Activated CD8-positive, alpha-beta T cell treated with anti-CD3 and anti-CD28 coated beads for 36 hours (primary cell): Measurements from ENCODE around the gene AJAP1. TPM values are rescaled to one million over a fixed set of nuclear protein-coding genes. Genes with fewer than 3 reads are reported as not detected.
A peak's percentile ranks its signal among the peaks of the same experiment; 100 is the strongest.

ENCODE experiments used
- ATAC-seq: fragments of 200-7000 bp; cut with Tn5 transposase; one replicate; pipeline ENCODE4 v1.10.0; 2021; ENCODE audit warnings: mild to moderate bottlenecking, moderate library complexity
- CTCF ChIA-PET: fragments of 350-600 bp; sonication (Branson Sonifier 250); formaldehyde crosslinking; loops from one replicate; lab custom pipeline; 2021; ENCODE audit warnings: antibody characterized with exemption; lab: Charles Lee
- POLR2A ChIA-PET: fragments of 350-600 bp; sonication (Branson Sonifier 250); formaldehyde crosslinking; loops from one replicate; lab custom pipeline; 2021; ENCODE audit warnings: antibody characterized with exemption; lab: Charles Lee
- DNase-seq: peaks from one replicate; pipeline ENCODE4 v3.0.0-alpha.2; 2020
- H3K27ac Mint-ChIP-seq: one replicate; pipeline ENCODE4 v1.8.0; 2021; ENCODE audit warnings: mild to moderate bottlenecking, mixed read lengths
- H3K27me3 Mint-ChIP-seq: one replicate; pipeline ENCODE4 v1.8.0; 2021; ENCODE audit warnings: mixed read lengths
- H3K36me3 Mint-ChIP-seq: one replicate; pipeline ENCODE4 v1.8.0; 2021; ENCODE audit warnings: low read depth, mixed read lengths
- H3K4me1 Mint-ChIP-seq: one replicate; pipeline ENCODE4 v1.8.0; 2021; ENCODE audit warnings: low read depth, mixed read lengths
- H3K4me3 Mint-ChIP-seq: one replicate; pipeline ENCODE4 v1.8.0; 2021; ENCODE audit warnings: mild to moderate bottlenecking, moderate library complexity, mixed read lengths
- H3K9me3 Mint-ChIP-seq: one replicate; pipeline ENCODE4 v1.8.0; 2021; ENCODE audit warnings: mixed read lengths
- intact Hi-C: fragments of 100-400 bp; cut with micrococcal nuclease; formaldehyde crosslinking; loops from one replicate; pipeline ENCODE4 v1.10.0; 2022
- total RNA-seq, 2 experiments: library from RNA; stranded (reverse); gene quantifications; one replicate each; pipeline ENCODE4 v1.2.3, GENCODE V29; 2021
- TF ChIP-seq, protein P1 (sequence below): fragments of 200-600 bp; IDR thresholded peaks from one replicate; pipeline ENCODE4 v1.8.0; 2022; ENCODE audit warnings: antibody characterized with exemption, mild to moderate bottlenecking

AJAP1 gene
- total RNA-seq, 2 experiments from 2014 or later, result 0.65 to 0.78 TPM

DNA sequence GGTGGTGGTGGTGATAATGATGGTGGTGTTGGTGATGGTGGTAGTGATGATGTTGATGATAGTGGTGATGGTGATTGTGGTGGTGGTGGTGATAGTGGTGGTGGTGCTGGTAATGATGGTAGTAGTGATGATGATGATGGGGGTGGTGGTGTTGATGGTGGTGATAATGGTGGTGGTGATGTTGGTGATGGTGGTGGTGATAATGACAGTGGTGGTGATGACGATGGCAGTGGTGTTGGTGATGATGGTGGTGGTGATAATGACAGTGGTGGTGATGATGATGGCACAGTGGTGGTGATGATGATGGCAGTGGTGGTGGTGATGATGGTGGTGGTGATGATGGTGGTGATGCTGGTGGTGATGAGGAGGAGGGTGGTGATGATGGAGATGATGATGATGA is 7.0 kb upstream of the AJAP1 start:
- DNase-seq (no peak), ATAC-seq (no peak)
- H3K36me3 Mint-ChIP-seq, result no peaks in the 10 kb centered on the region
- no peaks in the 10 kb centered on the region for H3K4me1 Mint-ChIP-seq
- H3K4me3 Mint-ChIP-seq, result no peak overlapping the region
- TF ChIP-seq, protein P1, sequence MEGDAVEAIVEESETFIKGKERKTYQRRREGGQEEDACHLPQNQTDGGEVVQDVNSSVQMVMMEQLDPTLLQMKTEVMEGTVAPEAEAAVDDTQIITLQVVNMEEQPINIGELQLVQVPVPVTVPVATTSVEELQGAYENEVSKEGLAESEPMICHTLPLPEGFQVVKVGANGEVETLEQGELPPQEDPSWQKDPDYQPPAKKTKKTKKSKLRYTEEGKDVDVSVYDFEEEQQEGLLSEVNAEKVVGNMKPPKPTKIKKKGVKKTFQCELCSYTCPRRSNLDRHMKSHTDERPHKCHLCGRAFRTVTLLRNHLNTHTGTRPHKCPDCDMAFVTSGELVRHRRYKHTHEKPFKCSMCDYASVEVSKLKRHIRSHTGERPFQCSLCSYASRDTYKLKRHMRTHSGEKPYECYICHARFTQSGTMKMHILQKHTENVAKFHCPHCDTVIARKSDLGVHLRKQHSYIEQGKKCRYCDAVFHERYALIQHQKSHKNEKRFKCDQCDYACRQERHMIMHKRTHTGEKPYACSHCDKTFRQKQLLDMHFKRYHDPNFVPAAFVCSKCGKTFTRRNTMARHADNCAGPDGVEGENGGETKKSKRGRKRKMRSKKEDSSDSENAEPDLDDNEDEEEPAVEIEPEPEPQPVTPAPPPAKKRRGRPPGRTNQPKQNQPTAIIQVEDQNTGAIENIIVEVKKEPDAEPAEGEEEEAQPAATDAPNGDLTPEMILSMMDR, result no peak
- H3K27me3 Mint-ChIP-seq, result peaks cover 5% of the 10 kb centered on the region
- CTCF ChIA-PET, result no interaction called here
- intact Hi-C loops, result no loop called here
- H3K27ac Mint-ChIP-seq, result no peak overlapping the region
- POLR2A ChIA-PET, result no interaction called here
- no peaks in the 10 kb centered on the region for H3K9me3 Mint-ChIP-seq

GRCh38 chr1:4648657-4649056 is 5.8 kb upstream of the AJAP1 start:
- H3K27ac Mint-ChIP-seq, result no peak overlapping the region
- ChIA-PET CTCF (no interaction called here), POLR2A (no interaction called here)
- H3K36me3 Mint-ChIP-seq, result no peaks in the 10 kb centered on the region
- no peak for ATAC-seq
- intact Hi-C loops, result no loop called here
- no peaks in the 10 kb centered on the region for H3K9me3 Mint-ChIP-seq
- TF ChIP-seq, protein P1, result no peak
- H3K4me1 Mint-ChIP-seq, result peaks cover 2% of the 10 kb centered on the region
- H3K4me3 Mint-ChIP-seq, result no peak overlapping the region
- DNase-seq, result no peak
- H3K27me3 Mint-ChIP-seq, result peaks cover 11% of the 10 kb centered on the region

GRCh38 chr1:4650481-4650880 is 3.9 kb upstream of the AJAP1 start:
- Mint-ChIP-seq H3K27me3 (peaks cover 12% of the 10 kb centered on the region), H3K4me3 (no peak overlapping the region), H3K27ac (no peak overlapping the region), H3K9me3 (no peaks in the 10 kb centered on the region), H3K36me3 (no peaks in the 10 kb centered on the region), H3K4me1 (peaks cover 2% of the 10 kb centered on the region)
- POLR2A ChIA-PET, result no interaction called here
- CTCF ChIA-PET, result interaction anchor here (1.0 kb wide), 1 partner anchor 49 kb away, joined by 3 read pairs; no protein-coding TSS in a partner anchor
- ATAC-seq, result no peak
- no peak for DNase-seq
- TF ChIP-seq, protein P1, result no peak
- intact Hi-C loops, result no loop called here

- CTCF ChIA-PET, result interaction anchor here (1.0 to 1.1 kb wide), 2 partner anchors 28 to 49 kb away, joined by 3 read pairs; no protein-coding TSS in a partner anchor
- Mint-ChIP-seq H3K4me3 (no peak overlapping the region), H3K9me3 (no peaks in the 10 kb centered on the region), H3K27ac (no peak overlapping the region), H3K36me3 (no peaks in the 10 kb centered on the region), H3K4me1 (peaks cover 2% of the 10 kb centered on the region), H3K27me3 (peaks cover 12% of the 10 kb centered on the region)
- ATAC-seq (no peak), DNase-seq (no peak)
- intact Hi-C loops, result no loop called here
- POLR2A ChIA-PET, result no interaction called here
- TF ChIP-seq, protein P1, result no peak
Observed at GRCh38 chr1:4650981-4651380, 3.4 kb upstream of the AJAP1 start.

GRCh38 chr1:4652631-4653327 is 1.6 kb upstream of the AJAP1 start:
- CTCF ChIA-PET, result no interaction called here
- H3K27ac Mint-ChIP-seq, result no peak overlapping the region
- ATAC-seq (peak; percentile 81), DNase-seq (peak; percentile 65)
- H3K4me1 Mint-ChIP-seq, result peaks cover 6% of the 10 kb centered on the region
- H3K27me3 Mint-ChIP-seq, result peaks cover 27% of the 10 kb centered on the region
- H3K4me3 Mint-ChIP-seq, result no peak overlapping the region
- H3K36me3 Mint-ChIP-seq, result no peaks in the 10 kb centered on the region
- intact Hi-C loops, result no loop called here
- TF ChIP-seq, protein P1, result peak; percentile 96
- POLR2A ChIA-PET, result no interaction called here
- H3K9me3 Mint-ChIP-seq, result no peaks in the 10 kb centered on the region
